Measurements from ENCODE around the gene ELAVL2. TPM values are rescaled to one million over a fixed set of nuclear protein-coding genes. Genes with fewer than 3 reads are reported as not detected.

ELAVL2 gene
- polyA plus RNA-seq, 3 donors: 1.5 to 4.2 (median 3.3) TPM

DNA sequence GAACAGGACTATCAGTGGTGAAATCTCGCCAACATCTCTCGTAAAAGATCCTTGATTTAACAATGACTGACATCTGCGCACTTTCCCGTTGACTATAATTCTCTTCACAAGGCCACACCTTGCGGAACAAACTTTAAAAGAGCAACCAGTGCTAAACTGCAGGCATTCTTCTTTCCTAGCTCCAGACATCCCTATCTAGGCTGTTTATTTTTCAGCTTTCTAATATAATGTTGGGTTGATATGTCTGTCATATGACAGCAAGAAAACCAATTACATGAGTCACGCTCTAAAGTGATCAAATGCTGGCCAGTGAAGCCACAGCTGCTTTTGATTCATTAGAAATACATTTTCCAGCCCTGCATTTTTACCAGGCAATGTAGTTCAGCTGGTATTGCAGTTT lies 162.5 kb downstream of the ELAVL2 start:
- DNase-seq: no peak

DNA sequence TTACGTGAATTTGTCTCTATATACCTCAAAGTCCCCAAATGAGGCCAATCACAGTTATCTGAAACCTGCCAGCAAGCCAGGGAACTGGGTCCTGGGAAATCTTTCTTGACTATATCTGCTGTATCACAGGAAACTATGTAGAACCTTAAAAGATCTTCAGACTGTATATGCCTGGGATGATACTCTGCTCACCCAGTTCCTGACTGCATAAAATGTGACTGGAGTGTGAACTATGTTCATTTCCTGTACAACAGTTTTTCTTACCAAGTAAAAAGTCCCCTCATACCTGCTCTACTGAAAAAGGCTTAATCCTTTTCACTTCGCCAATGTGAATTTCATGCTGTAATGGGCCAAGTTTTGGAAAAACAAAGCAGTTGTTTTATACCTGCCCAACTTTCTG lies 162.9 kb downstream of the ELAVL2 start:
- no peak for DNase-seq

- no peak for DNase-seq
Observed at GRCh38 chr9:23662320-23662719, 163.7 kb downstream of the ELAVL2 start.

DNA sequence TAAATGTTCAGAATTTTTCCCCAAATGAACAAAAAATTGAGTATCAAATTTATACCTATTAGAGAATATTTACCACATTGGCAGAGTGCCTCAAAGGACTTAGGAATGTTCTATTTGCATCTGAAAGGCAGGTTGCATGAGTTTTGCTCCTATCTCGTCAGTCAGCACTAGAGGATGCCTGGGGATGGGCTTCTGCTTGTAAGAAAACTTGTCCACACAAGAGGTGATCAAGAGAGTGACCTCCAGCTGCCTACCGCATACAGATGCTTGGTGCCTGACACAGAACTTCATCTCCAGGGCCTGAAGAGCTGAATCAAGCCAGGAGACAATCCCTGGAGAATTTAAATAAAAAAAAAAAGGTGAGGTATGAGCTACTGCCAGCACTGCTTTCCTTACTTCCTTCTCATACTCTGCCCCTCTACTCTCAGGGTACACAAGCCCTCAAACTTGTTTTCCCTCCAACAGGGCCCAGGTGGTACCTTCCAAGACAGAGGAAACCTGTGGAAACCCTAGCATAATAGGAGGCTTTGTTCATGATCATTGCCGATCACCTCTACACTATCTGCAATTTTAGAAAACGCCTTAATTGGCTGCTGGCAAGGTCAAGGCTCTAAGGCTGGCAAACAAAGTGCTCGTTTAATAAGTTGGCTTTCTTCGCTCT lies 166.6 kb downstream of the ELAVL2 start:
- DNase-seq: no peak

GRCh38 chr9:23658376-23659258 lies 167.4 kb downstream of the ELAVL2 start:
- no peak for DNase-seq

DNA sequence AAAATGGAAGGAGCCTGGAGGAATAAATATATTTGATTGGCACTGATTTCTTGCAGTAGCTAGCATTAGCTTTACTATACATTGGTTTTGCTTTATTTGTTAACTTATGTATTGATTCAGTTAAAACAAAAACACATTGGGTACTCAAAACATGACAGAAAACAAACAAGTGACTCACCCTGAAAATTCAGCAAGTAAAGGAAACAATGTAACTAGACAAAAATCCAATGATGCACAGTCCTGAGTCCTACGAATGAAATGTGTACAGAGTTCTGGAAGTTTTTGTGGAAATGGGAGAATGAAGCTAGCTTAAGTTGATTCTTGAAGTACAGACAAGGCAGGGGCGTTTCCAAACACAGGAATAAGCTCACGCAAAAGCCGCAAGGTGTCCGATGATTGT lies 175.0 kb downstream of the ELAVL2 start:
- no peak for DNase-seq

GRCh38 chr9:23648651-23649050 lies 177.4 kb downstream of the ELAVL2 start:
- no peak for DNase-seq

DNA sequence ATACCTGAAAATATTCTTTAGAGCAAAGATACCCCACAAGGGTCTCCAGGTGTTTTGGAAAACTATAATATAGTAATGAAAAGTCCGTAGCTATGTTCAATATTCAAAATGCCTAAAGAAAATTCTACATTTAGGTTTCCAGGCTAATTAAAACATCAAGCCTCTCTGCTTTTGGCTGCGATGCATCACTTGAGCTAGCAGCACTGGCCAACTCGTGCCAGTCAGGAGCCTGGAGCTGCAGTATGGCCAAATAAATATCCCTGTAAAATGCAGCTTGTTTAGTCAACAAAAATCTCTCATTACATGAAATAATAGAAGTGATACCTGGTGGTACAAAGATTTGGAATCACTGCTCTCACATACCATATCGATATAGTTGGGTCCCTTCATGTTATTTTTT lies 181.1 kb downstream of the ELAVL2 start:
- no peak for DNase-seq

DNA sequence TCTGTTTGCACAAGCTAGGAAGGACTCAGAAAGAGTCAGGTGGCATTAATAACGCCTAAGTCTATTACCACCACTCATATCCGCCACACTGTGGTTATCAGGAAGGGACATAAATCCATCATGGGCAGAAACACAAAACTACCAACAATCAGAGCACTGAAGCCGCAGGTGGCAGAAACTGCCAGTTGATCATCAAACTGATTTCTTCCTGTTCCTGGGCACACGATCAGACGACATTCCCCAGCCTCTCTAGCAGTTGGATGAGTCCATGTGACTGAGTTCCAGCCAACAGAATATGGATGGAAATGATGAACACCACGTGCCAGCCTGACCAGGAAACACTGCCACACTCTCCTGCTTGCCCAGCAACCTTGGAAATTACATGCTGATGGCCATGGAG lies 181.7 kb downstream of the ELAVL2 start:
- DNase-seq: no peak

GRCh38 chr9:23643656-23644258 lies 182.3 kb downstream of the ELAVL2 start:
- DNase-seq: no peak
